Right cardiac atrium (tissue), 5 donors: Measurements from ENCODE around the gene LRRC8B. TPM values are rescaled to one million over a fixed set of nuclear protein-coding genes. Genes with fewer than 3 reads are reported as not detected.

Source experiments
- ATAC-seq, 2 donors: fragments of 200-7000 bp; cut with Tn5 transposase; one replicate each; pipeline versions ENCODE4 v1.8.0 to v1.9.1; 2020; ENCODE audit warnings: moderate library complexity in 2 of 2, mild to moderate bottlenecking in 1 of 2
- DNase-seq, 3 donors: peaks; one replicate each; pipeline ENCODE4 v3.0.0-alpha.2; 2020
- H3K27ac ChIP-seq: one replicate; pipeline ENCODE4 v1.5.1; 2013; ENCODE audit warnings: mild to moderate bottlenecking, low read length, control low read depth, moderate library complexity
- H3K27me3 ChIP-seq: one replicate; pipeline ENCODE4 v1.6.1; 2013; ENCODE audit not compliant: control insufficient read depth, insufficient read depth
- H3K4me1 ChIP-seq: one replicate; pipeline ENCODE4 v1.6.1; 2013; ENCODE audit warnings: low read length; ENCODE audit not compliant: control insufficient read depth, insufficient read depth
- H3K4me3 ChIP-seq: one replicate; pipeline ENCODE4 v1.5.1; 2013; ENCODE audit warnings: low read length, control low read depth
- H3K9me3 ChIP-seq: one replicate; pipeline ENCODE4 v1.6.1; 2013; ENCODE audit warnings: low read length; ENCODE audit not compliant: control insufficient read depth
- WGBS: extraction: QIAGEN DNeasy Blood & Tissue Kit; methylation state at CpG from one replicate; pipeline ENCODE4 v1.1.7; 2013; 5-methylcytosine and 5-hydroxymethylcytosine counted together
- intact Hi-C, 4 donors: fragments of 100-400 bp; cut with DNase I; formaldehyde crosslinking; loops; one replicate each; pipeline versions ENCODE4 v1.11.0 to v1.14.0; 2022 to 2023
- polyA plus RNA-seq: library from polyadenylated mRNA; stranded (reverse); fragments of 200-250 nt; gene quantifications from one replicate; pipeline ENCODE4 v1.2.3, GENCODE V29; 2013
- total RNA-seq, 4 donors: library from RNA; stranded (reverse); fragmentation: NEBNext Ultra II Directional; extraction: Animal tissue kit (Norgen Biotek cat#: 25700); gene quantifications; one replicate each; pipeline ENCODE4 v1.2.1, GENCODE V29; 2021
- donor health status: healthy with polysubstance abuse.
- donor health status: DM: no; HTN: yes; CAD: no.
- donor health status: DM: no; HTN: no; CAD: no.
- donor health status: DM: no; HTN: yes; CAD: no; lungs with severe emphysema.
- donor health status: DM: yes; HTN: yes; CAD: no.

LRRC8B gene
- total and polyA plus RNA-seq, 5 donors = 1.4 to 5.6 (median 5.1) TPM

- intact Hi-C loops = loop anchor here in 3 of 4 donors (5.0 to 10.0 kb wide), 3 partner anchors 83 to 164 kb away; no protein-coding TSS in a partner anchor
- H3K27ac ChIP-seq = no peak overlapping the region
- H3K4me1 ChIP-seq = peaks cover 12% of the 10 kb centered on the region
- H3K27me3 ChIP-seq = no peaks in the 10 kb centered on the region
- no peak overlapping the region for H3K4me3 ChIP-seq
- WGBS = 91% methylated on average over 3 of the region's 3 CpGs
- H3K9me3 ChIP-seq = no peaks in the 10 kb centered on the region
- DNase-seq (no peak), ATAC-seq (no peak)
These were observed 76.0 kb downstream of the LRRC8B start for GRCh38 chr1:89600451-89601224.

GRCh38 chr1:89602871-89603404, 78.3 kb downstream of the LRRC8B start:
- 48% methylated on average over 6 of the region's 6 CpGs for WGBS
- H3K9me3 ChIP-seq = no peaks in the 10 kb centered on the region
- no peak for ATAC-seq
- DNase-seq = no peak
- intact Hi-C loops = loop anchor here in 3 of 4 donors (5.0 to 10.0 kb wide), 3 partner anchors 86 to 162 kb away; no protein-coding TSS in a partner anchor
- no peaks in the 10 kb centered on the region for H3K27me3 ChIP-seq
- no peak overlapping the region for H3K27ac ChIP-seq
- no peak overlapping the region for H3K4me3 ChIP-seq
- peaks cover 14% of the 10 kb centered on the region for H3K4me1 ChIP-seq

- H3K4me1 ChIP-seq = peaks cover 14% of the 10 kb centered on the region
- no peaks in the 10 kb centered on the region for H3K9me3 ChIP-seq
- DNase-seq (no peak), ATAC-seq (no peak)
- WGBS = 46% methylated on average over 4 of the region's 4 CpGs
- no peak overlapping the region for H3K4me3 ChIP-seq
- intact Hi-C loops = loop anchor here in 3 of 4 donors (5.0 to 10.0 kb wide), 3 partner anchors 87 to 161 kb away; no protein-coding TSS in a partner anchor
- H3K27me3 ChIP-seq = no peaks in the 10 kb centered on the region
- H3K27ac ChIP-seq = no peak overlapping the region
These were observed 79.2 kb downstream of the LRRC8B start for GRCh38 chr1:89603651-89604413.

GRCh38 chr1:89604414-89604735, 79.7 kb downstream of the LRRC8B start:
- ATAC-seq (no peak), DNase-seq (no peak)
- no peaks in the 10 kb centered on the region for H3K9me3 ChIP-seq
- H3K4me3 ChIP-seq = no peak overlapping the region
- intact Hi-C loops = loop anchor here in 3 of 4 donors (5.0 to 10.0 kb wide), 3 partner anchors 87 to 160 kb away; no protein-coding TSS in a partner anchor
- H3K4me1 ChIP-seq = peaks cover 19% of the 10 kb centered on the region
- 81% methylated on average over 3 of the region's 3 CpGs for WGBS
- no peaks in the 10 kb centered on the region for H3K27me3 ChIP-seq
- no peak overlapping the region for H3K27ac ChIP-seq

GRCh38 chr1:89605692-89606091, 81.1 kb downstream of the LRRC8B start:
- H3K27me3 ChIP-seq = no peaks in the 10 kb centered on the region
- H3K9me3 ChIP-seq = no peaks in the 10 kb centered on the region
- no peak overlapping the region for H3K4me3 ChIP-seq
- DNase-seq = no peak
- no peak overlapping the region for H3K27ac ChIP-seq
- whole genome bisulfite sequencing = 53% methylated on average over 2 of the region's 2 CpGs
- peaks cover 19% of the 10 kb centered on the region for H3K4me1 ChIP-seq
- intact Hi-C loops = loop anchor here in 2 of 4 donors (10.0 kb wide), 2 partner anchors 121 to 159 kb away; no protein-coding TSS in a partner anchor
- no peak for ATAC-seq

GRCh38 chr1:89606227-89606980, 81.8 kb downstream of the LRRC8B start:
- H3K27me3 ChIP-seq = no peaks in the 10 kb centered on the region
- H3K9me3 ChIP-seq = no peaks in the 10 kb centered on the region
- H3K27ac ChIP-seq = no peak overlapping the region
- no peak for DNase-seq
- peaks cover 19% of the 10 kb centered on the region for H3K4me1 ChIP-seq
- ATAC-seq = no peak
- intact Hi-C loops = loop anchor here in 2 of 4 donors (10.0 kb wide), 2 partner anchors 122 to 158 kb away; no protein-coding TSS in a partner anchor
- 96% methylated on average over 3 of the region's 3 CpGs for WGBS
- H3K4me3 ChIP-seq = no peak overlapping the region

GRCh38 chr1:89607156-89607555, 82.5 kb downstream of the LRRC8B start:
- Histone ChIP-seq H3K27me3 (no peaks in the 10 kb centered on the region), H3K4me3 (no peak overlapping the region), H3K9me3 (no peaks in the 10 kb centered on the region), H3K4me1 (peaks cover 19% of the 10 kb centered on the region), H3K27ac (no peak overlapping the region)
- DNase-seq = no peak
- no peak for ATAC-seq
- intact Hi-C loops = loop anchor here in 2 of 4 donors (10.0 kb wide), 2 partner anchors 122 to 158 kb away; no protein-coding TSS in a partner anchor
- 71% methylated on average over 2 of the region's 2 CpGs for WGBS

GRCh38 chr1:89607586-89608318, 83.1 kb downstream of the LRRC8B start:
- Histone ChIP-seq H3K27me3 (no peaks in the 10 kb centered on the region), H3K27ac (no peak overlapping the region), H3K4me1 (peaks cover 19% of the 10 kb centered on the region), H3K4me3 (no peak overlapping the region), H3K9me3 (no peaks in the 10 kb centered on the region)
- intact Hi-C loops = loop anchor here in 2 of 4 donors (10.0 kb wide), 2 partner anchors 123 to 157 kb away; no protein-coding TSS in a partner anchor
- 35% methylated on average over 5 of the region's 5 CpGs for WGBS
- DNase-seq (no peak), ATAC-seq (peak in 1 of 2 donors; percentile 3)

GRCh38 chr1:89608319-89608983, 83.8 kb downstream of the LRRC8B start:
- no peaks in the 10 kb centered on the region for H3K27me3 ChIP-seq
- DNase-seq = peak in 2 of 3 donors; percentile 37 to 62
- H3K27ac ChIP-seq = peak overlapping the region; percentile 49
- H3K4me3 ChIP-seq = no peak overlapping the region
- intact Hi-C loops = loop anchor here in 2 of 4 donors (10.0 kb wide), 2 partner anchors 124 to 156 kb away; no protein-coding TSS in a partner anchor
- WGBS = 45% methylated on average over 9 of the region's 9 CpGs
- H3K9me3 ChIP-seq = no peaks in the 10 kb centered on the region
- H3K4me1 ChIP-seq = peaks cover 17% of the 10 kb centered on the region
- peak; percentile 61 to 84 for ATAC-seq
